DMS114 treated with DMSO at 0.1 percent for 48 hours (cell line): Measurements from ENCODE around the gene F3.

Experiments used
- DNase-seq: peaks from one replicate; lab custom pipeline; 2025; ENCODE audit not compliant: unreplicated experiment; lab: John Stamatoyannopoulos, UW

Gene F3

DNA sequence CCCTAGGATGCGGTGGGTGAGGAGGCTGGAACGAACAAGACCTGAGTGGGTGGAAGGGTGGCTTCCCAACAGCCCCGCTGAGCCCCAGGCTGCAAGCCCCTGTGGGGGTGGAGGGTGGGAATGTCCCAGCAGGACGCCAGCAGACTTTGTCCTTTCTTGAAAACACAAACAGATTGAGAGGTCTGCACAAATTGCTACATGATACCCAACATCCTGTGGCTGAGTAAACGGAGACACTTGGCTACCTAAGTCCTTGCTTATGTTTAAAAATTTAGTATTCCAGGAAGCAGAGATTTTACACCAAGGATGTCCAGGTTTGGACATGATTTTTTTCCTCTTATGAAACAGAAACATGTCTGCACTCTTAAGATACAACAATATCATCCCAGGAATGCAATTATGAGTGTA is 11.8 kb upstream of the F3 start:
- DNase-seq = no peak

DNA sequence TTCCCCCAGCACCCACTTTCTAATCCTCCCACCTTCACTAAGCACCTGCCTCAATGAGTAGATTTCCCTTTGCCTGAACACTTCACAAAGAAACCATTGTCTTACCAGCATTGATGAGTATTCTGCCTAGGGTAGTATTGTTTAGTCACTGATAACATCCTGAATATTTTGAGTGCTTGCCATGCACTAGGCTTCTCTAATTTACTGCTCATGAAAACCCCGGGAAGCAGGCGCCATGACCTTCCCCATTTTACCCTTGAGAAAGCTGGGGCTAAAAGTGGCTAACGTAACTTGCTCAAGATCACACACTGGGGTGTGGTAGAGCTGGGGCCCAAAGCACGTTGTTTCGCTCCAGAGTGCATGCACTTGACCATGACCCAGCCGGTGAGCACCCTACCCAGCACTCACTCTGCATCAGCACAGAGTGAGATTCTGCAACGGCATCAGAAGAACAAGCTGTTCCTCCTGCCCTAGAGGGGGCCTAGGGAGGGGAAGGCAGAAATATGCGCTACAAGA is 10.6 kb upstream of the F3 start:
- DNase-seq = no peak

DNA sequence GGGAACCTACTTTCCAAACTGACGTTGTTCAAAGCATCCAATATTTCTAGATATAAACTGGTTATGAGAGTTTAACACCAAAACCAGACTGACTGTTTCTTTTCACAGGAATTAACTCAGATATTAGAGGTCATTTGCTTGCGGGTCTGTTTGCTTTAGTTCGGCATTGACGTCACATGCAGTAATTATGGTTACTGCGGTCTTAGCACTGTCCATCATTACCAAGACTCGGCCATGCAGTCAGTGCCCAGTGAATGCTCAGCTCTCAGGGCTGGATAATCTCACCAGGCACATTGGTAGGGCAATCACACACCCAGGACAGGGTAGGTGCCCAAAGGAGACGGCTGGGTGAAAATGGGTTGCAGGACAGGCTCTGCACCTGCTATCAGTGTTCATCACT is 9.9 kb upstream of the F3 start:
- no peak for DNase-seq

DNA sequence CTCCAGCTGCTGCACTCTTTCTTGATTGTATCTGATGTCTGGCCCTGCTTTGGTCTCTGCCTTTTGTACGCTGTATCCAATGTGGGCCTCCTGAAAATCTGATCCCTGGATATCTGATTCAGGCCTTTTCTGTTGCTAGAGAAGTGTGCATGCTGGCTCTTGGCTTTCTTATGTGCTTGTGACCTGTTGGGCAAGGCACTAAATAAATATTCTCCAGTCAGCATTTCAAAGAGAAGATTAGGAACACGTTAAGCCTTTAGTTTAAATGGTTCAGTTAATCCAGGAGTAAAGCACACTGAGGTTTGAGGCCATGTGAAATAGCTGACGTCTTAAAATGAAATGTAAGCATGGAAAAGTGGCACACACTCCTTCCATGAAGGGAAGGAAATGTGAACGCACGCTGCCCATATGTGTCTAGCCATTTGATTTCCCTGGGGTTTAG is 9.3 kb upstream of the F3 start:
- DNase-seq = no peak

DNA sequence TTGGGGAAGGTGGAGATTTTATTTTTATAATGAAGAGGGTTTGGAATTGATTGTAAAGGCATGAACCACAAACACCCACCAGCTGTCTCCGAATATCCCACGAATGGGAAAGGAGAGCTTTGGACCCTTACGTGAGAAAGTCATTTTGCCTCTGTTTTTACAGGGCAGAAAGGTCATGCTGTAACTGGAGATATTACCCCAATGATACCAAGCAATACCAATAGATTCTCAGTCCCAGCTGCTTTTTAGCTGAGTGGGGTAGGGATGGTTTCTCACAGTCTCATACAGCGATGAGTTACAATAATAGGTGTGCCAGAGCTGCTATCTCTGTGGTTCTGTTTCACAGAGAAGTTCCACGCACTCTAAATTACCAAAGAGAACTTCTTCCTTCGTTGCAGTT is 8.8 kb upstream of the F3 start:
- DNase-seq = no peak

DNA sequence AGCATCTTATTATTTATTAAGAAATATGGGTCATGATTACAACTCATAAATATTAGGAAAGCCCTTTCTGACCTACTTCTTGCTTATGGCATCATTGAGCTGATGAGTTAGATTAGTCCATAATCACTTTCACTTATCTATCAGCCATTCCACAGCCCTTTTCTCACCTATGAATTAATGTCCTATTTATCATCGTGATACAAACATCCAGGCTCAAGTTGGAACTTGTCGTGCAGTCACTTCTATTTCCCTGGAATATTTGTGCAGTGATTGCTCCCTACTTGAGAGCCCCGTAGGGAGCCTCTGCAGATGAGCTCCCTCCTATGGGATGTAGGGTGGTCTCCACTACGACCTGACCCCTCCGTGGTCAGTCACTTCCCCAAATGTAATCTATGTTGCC is 8.1 kb upstream of the F3 start:
- DNase-seq = no peak

DNA sequence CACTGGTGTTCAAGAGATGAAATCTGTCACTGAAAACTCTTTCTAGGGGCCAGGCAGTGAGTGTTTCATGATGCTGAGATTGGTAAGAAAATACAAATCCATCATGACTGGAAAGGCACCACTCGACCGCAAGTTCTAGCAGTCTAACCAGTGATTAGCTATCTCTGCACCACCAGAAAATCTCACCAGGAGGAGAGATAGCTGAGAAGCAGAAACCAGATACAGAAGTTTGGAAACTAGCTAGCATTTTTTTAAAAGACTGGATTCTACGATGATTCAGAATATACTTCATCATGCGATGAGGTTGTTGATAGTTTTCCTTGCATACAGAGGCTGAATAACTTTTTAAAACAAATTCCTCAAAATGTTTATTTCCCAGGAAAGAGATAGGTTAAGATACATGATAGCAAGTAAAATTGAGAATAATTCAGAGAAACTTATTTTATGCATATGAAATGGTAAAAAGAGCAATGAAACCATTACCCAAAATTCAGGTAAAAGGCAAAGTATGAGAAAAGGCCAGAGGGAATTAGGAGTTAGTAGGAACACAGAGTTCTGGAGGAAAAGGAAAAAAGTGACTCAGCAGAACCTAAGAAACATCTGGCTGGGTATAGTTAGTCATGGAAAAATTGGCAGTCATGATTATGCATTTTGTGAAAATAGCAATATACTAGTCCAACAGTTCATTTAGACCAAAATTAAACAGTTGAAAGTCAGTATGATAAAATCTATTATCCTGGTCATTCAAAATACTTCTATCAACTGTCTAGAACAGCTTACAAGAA is 3.3 kb upstream of the F3 start:
- DNase-seq = no peak

DNA sequence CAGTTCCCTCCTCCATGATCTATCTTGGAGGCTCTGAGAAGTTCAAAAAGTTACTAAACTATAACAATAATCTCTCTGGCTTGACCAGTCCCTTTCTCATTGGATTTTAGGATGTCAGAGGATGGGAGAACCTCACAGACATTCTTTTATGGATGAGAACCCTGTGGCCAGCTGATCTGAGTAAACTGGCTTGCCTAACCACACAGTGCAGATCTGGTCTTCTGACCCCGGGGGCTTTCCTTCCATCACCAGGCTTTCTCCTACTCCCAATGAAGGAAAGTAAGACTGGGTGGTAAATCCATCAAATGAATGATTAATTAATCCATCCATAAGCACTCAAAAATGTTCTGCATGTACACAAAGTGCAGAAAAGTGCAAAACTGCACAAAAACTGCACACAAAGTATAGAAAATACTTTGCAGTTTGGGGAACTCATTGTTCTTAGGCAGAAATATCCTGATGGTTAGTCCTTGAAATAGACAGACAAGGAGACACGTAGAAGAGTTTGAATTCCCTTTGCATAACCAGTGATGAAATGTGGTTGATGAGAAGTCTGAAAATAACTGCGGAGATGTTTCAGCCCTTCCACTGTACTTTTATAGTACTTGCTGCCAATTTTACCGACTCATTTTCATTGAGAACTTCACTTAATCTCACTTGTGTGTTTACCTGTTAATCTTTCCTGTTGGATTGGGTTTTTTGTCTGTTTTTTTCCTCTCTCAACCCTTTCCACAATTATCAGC is 2.5 kb upstream of the F3 start:
- no peak for DNase-seq

DNA sequence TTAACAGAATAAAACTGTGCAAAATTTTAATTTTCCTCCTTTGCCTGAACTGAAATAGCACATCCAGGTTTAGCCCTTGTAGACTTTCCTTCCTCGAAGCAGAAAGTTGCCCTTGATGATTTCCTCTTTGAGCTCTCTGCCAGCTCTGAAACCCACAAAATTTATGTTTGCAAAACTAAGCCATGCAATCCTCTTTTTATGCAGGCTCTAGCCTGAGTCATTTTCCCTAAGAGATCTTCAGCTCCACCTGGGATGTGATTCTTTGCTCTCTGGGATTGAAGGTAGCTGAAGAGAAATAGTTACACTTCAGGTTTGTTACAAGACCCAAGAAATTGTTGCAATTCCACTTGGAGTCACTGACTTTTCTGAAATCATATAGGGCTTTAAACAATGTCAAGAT is 1.4 kb upstream of the F3 start:
- no peak for DNase-seq

DNA sequence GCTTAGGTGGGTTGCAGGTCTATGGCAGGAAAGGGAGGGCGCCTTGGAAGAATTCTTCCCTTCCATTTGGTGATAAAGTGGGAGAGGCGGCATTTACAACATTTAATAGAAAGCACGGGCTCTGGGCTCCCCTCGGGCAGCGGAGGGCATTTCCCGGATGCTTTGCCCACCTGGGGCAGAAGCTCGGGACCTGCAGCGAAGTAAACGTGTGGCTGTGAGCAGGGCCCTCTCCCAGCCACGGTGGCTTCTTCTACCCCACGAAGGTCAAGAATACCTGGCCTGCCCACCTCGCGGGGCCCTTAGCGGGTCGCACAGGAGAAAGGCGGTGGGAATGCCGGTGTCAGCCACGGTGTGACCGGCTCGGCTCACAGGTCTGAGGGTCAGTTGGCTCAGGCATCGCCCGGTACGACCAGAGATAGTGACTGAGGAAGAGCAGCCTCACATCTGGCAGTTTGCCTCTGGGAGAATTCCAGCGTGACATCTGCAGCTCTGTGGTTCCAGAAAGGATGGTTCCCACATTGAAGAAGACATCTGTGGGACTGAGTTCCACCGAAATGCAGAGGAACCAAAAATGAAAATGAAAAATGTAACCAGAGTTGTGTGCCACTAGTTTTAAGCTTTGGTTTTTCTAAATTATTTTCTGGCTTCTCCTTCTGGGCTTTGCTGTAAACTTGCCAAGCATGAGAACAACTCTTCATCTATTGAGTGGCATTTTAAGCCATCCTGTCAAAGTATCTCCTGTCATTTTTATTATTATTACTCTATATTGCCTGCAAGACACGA is 720 bp upstream of the F3 start:
- no peak for DNase-seq

DNA sequence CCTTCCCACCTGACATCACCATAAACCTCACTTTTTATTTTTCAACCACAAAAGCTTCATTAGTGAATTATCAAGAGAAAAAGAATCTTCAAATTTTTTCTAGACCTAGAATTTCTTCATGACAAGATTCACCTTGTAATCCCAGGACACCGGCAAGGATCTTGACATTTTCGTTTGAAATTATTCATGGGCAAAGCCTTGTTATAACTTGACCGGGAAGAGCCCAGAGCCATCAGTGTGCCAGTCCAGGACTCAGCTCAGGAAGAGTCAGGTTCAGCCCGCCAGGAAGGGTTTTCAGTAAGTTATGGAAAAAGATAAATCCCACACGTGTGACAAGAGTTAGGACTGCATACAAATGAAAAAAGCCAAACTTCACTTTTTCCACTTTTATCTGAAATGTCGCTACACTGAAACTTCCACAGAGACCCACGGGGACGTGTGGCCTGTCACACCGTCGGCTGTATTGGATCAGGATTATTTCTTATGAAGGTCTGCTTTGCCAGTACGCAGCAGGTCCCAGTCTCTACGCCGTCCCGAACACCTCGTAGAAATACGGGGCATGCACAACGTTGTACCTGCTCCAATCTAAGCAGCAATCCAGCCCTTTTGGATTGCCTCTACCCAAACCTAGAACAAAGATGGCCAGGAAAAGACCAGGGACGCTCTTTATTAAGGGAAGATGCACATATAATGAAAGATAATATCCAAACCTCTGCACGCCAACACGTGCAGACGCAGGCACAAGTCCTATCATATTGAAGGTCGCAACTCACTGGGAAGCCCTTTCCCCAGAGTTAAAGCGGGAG is 916 bp downstream of the F3 start:
- no peak for DNase-seq

DNA sequence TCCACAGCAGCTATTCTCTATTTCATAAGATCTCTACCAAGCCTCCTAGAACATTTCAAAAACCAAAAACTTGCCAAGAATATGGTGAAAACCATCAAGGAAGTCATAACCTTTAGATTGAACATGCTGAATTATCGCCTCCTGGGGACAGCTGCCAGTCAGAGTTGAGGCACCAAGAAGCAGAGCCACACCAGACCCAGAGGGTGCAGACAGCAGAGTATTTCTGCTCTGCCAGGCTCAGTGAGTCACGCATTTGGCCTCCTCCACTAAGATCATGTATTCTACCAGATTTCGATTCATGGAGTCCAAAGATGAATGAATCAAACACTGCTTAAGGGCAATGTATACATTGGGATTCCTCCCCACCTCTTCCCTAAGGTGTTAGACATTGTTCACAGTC is 2.1 kb downstream of the F3 start:
- DNase-seq = no peak

DNA sequence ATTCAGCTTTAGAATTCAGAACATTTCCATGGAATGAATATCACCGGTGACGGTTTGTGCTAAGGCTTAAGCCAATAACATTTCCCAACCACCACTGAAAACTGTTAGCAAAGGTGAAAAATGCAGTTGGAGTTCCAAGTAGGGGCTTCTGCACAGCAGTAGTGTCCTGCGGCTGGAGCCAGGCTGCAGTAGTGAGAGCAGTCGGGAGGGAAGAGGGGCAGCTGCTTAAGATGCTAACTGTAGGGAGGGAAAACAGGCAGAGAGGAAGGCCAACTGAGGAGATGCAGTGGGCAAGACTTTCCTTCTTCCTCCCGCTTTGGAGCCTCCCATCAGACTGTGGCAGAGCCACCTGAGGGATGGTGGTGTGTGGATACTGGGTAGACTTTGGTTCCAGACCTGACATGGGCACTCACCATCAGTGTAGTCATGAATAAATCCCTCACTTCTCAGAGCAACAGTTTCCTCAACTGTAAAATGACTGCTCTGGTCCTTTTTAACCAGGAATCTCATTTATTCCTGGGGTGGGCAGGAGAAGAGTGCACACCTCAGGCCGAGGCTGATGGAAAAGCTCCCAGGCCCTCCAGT is 3.2 kb downstream of the F3 start:
- DNase-seq = no peak

DNA sequence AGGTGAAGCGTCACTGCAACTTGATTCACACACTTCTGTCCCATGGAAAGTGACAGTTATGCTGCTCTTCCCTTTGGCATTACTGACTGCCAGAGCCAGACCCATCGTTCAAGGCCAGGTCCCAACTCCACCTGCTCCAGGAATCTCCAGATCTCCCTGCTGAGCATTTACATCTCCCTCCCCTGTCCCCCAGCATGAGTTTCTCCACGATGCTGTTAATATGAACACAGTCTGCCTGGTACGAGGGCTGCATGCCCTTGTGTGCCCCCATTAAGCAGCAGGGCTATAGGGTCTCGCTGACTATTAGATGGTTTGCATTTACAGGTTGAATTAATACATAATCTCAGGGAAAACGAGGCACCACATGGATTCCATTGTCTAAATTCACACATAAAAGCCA is 4.3 kb downstream of the F3 start:
- no peak for DNase-seq

DNA sequence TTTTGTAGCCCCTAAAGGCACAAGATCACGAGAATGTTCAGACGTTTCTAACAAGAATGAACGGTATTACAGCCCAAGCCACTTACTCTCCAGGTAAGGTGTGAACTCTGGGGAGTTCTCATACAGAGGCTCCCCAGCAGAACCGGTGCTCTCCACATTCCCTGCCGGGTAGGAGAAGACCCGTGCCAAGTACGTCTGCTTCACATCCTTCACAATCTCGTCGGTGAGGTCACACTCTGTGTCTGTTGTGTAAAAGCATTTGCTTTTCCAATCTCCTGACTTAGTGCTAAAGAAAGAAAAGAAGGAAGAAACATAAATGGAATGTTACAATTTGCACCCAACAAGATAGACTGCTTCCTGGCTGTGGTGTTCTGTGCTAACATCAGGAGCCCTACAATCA is 5.7 kb downstream of the F3 start:
- no peak for DNase-seq

DNA sequence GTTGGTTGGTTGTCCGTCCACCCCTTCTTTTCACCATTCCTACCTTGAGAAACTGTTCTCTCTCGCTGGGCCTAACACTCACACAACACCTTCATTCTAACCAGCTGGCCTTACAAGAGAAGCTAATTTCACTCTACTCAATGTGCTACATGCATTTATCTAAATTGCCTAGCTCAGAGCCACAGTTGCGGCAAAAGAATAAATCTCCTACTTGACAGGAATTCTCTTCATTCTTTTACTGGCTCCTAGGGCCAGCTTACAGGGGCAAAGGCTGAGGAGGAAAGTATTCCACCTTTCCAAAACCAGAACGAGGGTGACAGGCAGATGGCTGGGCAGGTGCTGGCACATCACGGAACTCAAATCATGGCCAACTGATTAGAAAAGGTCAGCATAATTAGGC is 6.5 kb downstream of the F3 start:
- no peak for DNase-seq

DNA sequence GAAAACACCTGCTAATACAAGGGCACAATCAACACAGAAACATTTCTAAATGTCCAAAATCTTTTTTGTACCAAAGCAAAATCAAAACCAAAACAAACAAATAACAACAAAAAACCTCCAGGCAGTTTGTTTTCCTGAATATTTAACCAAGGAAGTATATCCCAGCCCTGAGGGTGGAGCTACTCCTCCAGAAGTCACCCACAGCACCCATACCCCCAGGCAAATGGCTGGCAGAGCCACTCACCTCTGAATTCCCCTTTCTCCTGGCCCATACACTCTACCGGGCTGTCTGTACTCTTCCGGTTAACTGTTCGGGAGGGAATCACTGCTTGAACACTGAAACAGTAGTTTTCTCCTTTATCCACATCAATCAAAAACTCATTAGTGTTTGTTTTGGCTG is 9.5 kb downstream of the F3 start:
- no peak for DNase-seq

DNA sequence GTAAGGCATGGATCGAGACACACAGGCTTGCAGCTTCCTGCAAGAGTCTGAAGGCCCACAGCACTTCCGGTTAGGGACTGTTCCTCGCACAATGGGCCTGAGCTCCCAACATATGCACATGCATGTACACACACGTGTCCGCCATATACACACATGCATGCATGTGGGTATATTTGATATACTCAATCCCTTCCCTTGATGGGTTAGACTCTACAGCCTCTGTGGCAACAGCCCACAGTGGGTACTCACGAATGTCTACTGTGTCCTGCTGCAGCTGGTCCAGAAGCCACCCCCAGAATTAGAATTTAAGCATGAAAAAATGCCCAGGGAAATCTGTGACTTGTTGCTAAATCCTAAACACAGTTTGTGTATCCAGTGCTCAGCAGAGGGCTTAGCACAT is 9.9 kb downstream of the F3 start:
- no peak for DNase-seq

DNA sequence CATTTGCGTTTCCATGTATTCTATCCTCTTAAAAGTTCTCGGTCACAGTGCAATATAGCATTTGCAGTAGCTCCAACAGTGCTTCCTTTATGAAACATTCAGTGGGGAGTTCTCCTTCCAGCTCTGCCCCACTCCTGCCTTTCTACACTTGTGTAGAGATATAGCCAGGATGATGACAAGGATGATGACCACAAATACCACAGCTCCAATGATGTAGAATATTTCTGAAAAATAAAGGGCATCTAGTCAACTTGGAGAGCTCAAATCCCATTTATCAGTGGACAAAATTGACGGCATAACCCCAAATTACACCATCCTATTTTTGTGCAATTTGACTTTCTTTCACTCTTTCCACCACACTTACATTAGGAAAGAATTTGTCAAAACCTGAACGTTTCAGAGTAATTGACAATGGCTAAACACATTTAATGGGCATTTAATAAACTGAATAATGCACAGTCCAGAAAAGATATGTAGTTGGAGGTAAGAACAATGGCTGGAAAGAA is 11.1 kb downstream of the F3 start:
- DNase-seq = no peak

DNA sequence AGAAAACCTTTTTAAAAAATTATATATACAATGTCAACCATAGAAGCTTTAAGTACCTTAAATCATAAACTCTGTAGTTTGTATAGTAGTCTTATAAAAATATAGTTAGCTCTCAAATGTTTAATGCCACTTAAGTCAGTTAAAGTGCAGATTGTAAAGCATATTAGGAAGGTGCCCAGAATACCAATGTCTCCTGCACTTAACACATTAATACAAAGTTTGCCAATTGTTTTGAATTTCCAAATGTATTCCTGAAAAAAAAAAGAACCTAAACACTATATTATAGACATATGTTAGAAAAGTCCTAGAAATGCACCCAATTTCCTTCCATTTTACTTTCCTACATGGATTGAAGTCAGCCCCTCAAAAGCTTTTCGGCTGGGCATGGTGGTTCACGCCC is 12.1 kb downstream of the F3 start:
- DNase-seq = no peak
